DMS114 treated with DMSO at 0.1 percent for 48 hours (cell line): ENCODE data around the gene TPI1.

Source experiments
- DNase-seq: peaks from one replicate; lab custom pipeline; 2025; ENCODE audit not compliant: unreplicated experiment; lab: John Stamatoyannopoulos, UW

Gene TPI1

GRCh38 chr12:6916426-6917200 lies 49.3 kb downstream of the TPI1 start:
- DNase-seq, result no peak

DNA sequence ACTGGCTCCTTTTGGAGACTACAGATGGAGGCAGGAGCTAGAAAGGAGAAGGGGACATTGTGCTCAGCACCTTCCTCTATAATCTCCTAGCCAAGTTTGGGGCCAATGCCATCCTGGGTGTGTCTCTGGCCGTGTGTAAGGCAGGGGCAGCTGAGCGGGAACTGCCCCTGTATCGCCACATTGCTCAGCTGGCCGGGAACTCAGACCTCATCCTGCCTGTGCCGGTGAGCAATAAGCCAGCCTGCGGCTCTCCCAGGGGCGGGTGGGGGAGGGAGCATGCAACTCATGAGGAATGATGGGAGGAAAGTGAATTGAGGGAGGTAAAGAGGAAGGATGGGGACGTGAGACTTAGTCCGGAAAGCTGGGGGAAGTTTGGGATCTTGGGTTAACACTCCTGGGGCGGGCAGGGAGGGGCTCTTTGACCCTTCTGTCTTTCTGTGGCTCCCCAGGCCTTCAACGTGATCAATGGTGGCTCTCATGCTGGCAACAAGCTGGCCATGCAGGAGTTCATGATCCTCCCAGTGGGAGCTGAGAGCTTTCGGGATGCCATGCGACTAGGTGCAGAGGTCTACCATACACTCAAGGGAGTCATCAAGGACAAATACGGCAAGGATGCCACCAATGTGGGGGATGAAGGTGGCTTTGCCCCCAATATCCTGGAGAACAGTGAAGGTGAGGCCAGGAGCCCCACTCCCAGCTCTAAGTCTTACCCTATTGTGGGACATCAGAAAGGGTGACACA lies 50.3 kb downstream of the TPI1 start:
- no peak for DNase-seq

- DNase-seq, result no peak
Observed at GRCh38 chr12:6919588-6919987, 52.3 kb downstream of the TPI1 start.
